H9 (cell line): Measurements from ENCODE around the gene COMMD4. TPM values are rescaled to one million over a fixed set of nuclear protein-coding genes. Genes with fewer than 3 reads are reported as not detected.

Experiments
- DNase-seq: peaks from one replicate; pipeline ENCODE4 v3.0.0-alpha.2; 2017
- H2AFZ ChIP-seq: one replicate; pipeline ENCODE4 v1.6.1; 2013; ENCODE audit warnings: mild to moderate bottlenecking, low read length, control low read depth, moderate library complexity
- H2AK5ac ChIP-seq: 2 replicates; pipeline ENCODE4 v1.6.1; 2013; ENCODE audit warnings: low read length, control low read depth, mixed read lengths; ENCODE audit not compliant: insufficient read length
- H2BK120ac ChIP-seq: one replicate; pipeline ENCODE4 v1.6.1; 2013; ENCODE audit warnings: low read depth, mild to moderate bottlenecking, low read length, control low read depth, inconsistent platforms; ENCODE audit not compliant: poor library complexity, severe bottlenecking
- H2BK12ac ChIP-seq: 2 replicates; pipeline ENCODE4 v1.6.1; 2013; ENCODE audit warnings: low read length, control low read depth, mixed read lengths, low read depth; ENCODE audit not compliant: insufficient read length
- H2BK15ac ChIP-seq: 2 replicates; pipeline ENCODE4 v1.6.1; 2013; ENCODE audit warnings: low read depth, low read length, control low read depth
- H2BK20ac ChIP-seq: one replicate; pipeline ENCODE4 v1.6.1; 2013; ENCODE audit warnings: low read depth, mild to moderate bottlenecking, low read length, control low read depth, inconsistent platforms; ENCODE audit not compliant: poor library complexity, severe bottlenecking
- H2BK5ac ChIP-seq: 2 replicates; pipeline ENCODE4 v1.6.1; 2013; ENCODE audit warnings: low read length, control low read depth, mixed read lengths; ENCODE audit not compliant: insufficient read length
- H3K14ac ChIP-seq: 2 replicates; pipeline ENCODE4 v1.6.1; 2013; ENCODE audit warnings: low read length, control low read depth; ENCODE audit not compliant: insufficient read depth
- H3K18ac ChIP-seq: 2 replicates; pipeline ENCODE4 v1.6.1; 2013; ENCODE audit warnings: low read depth, mild to moderate bottlenecking, mixed read lengths, low read length, control low read depth; ENCODE audit not compliant: insufficient read length
- H3K23ac ChIP-seq: 2 replicates; pipeline ENCODE4 v1.6.1; 2013; ENCODE audit warnings: low read length, control low read depth, mixed read lengths, low read depth; ENCODE audit not compliant: insufficient read length
- H3K23me2 ChIP-seq: 2 replicates; pipeline ENCODE4 v1.6.1; 2013; ENCODE audit warnings: low read depth, mild to moderate bottlenecking, mixed read lengths, low read length, control low read depth; ENCODE audit not compliant: insufficient read length, poor library complexity, severe bottlenecking
- H3K27ac ChIP-seq: 2 replicates; pipeline ENCODE4 v1.5.1; 2013; ENCODE audit warnings: low read length, control low read depth, mixed read lengths, low read depth; ENCODE audit not compliant: insufficient read length
- H3K27me3 ChIP-seq: 2 replicates; pipeline ENCODE4 v1.6.1; 2013; ENCODE audit warnings: low read length, control low read depth, inconsistent platforms; ENCODE audit not compliant: insufficient read depth
- H3K4ac ChIP-seq: 2 replicates; pipeline ENCODE4 v1.6.1; 2013; ENCODE audit warnings: low read depth, mild to moderate bottlenecking, control low read depth, inconsistent platforms, low read length, moderate library complexity
- H3K4me1 ChIP-seq: 2 replicates; pipeline ENCODE4 v1.6.1; 2013; ENCODE audit warnings: low read length, control low read depth, inconsistent platforms; ENCODE audit not compliant: insufficient read depth
- H3K4me2 ChIP-seq: 2 replicates; pipeline ENCODE4 v1.6.1; 2013; ENCODE audit warnings: low read length, control low read depth, mixed read lengths; ENCODE audit not compliant: insufficient read length, insufficient read depth
- H3K56ac ChIP-seq: 2 replicates; pipeline ENCODE4 v1.6.1; 2013; ENCODE audit warnings: low read depth, mild to moderate bottlenecking, mixed read lengths, low read length, control low read depth; ENCODE audit not compliant: insufficient read length
- H3K79me1 ChIP-seq: 2 replicates; pipeline ENCODE4 v1.6.1; 2013; ENCODE audit warnings: low read depth, mild to moderate bottlenecking, moderate library complexity, low read length, control low read depth, inconsistent platforms; ENCODE audit not compliant: insufficient read depth, poor library complexity, severe bottlenecking
- H3K79me2 ChIP-seq: 2 replicates; pipeline ENCODE4 v1.6.1; 2013; ENCODE audit warnings: low read length, control low read depth, inconsistent platforms; ENCODE audit not compliant: insufficient read depth
- H3K9ac ChIP-seq: 2 replicates; pipeline ENCODE4 v1.6.1; 2013; ENCODE audit warnings: low read length, control low read depth, mixed read lengths; ENCODE audit not compliant: insufficient read length; ENCODE audit errors: extremely low read depth
- H3K9me3 ChIP-seq: one replicate; pipeline ENCODE4 v1.6.1; 2013; ENCODE audit warnings: low read depth, low read length, inconsistent platforms; ENCODE audit not compliant: control insufficient read depth
- H3T11ph ChIP-seq: one replicate; pipeline ENCODE4 v1.6.1; 2013; ENCODE audit warnings: mild to moderate bottlenecking, low read length, control low read depth, inconsistent platforms
- H4K20me1 ChIP-seq: one replicate; pipeline ENCODE4 v1.6.1; 2013; ENCODE audit not compliant: control insufficient read depth, insufficient read length, insufficient read depth
- H4K5ac ChIP-seq: 2 replicates; pipeline ENCODE4 v1.6.1; 2013; ENCODE audit warnings: low read depth, mild to moderate bottlenecking, mixed read lengths, low read length, control low read depth; ENCODE audit not compliant: insufficient read length
- H4K8ac ChIP-seq: replicated peaks from 2 replicates; pipeline ENCODE4 v1.6.1; 2013; ENCODE audit warnings: low read length, control low read depth, mixed read lengths, low read depth; ENCODE audit not compliant: insufficient read length
- H4K91ac ChIP-seq: 2 replicates; pipeline ENCODE4 v1.6.1; 2013; ENCODE audit warnings: low read depth, mild to moderate bottlenecking, moderate library complexity, mixed read lengths, low read length, control low read depth; ENCODE audit not compliant: insufficient read length
- H3K27ac Mint-ChIP-seq, 3 experiments: 2 replicates in 2 of 3; 3 replicates in 1 of 3; pipeline ENCODE4 v1.8.0; 2020 to 2021; ENCODE audit warnings: mixed read lengths in 3 of 3, mild to moderate bottlenecking in 1 of 3, moderate library complexity in 1 of 3
- H3K27me3 Mint-ChIP-seq: 2 replicates; pipeline ENCODE4 v1.8.0; 2021; ENCODE audit warnings: low read depth, mild to moderate bottlenecking, moderate library complexity, mixed read lengths
- H3K36me3 Mint-ChIP-seq, 3 experiments: 2 replicates in 2 of 3; 3 replicates in 1 of 3; pipeline ENCODE4 v1.8.0; 2020 to 2021; ENCODE audit warnings: low read depth in 3 of 3, mixed read lengths in 3 of 3; ENCODE audit not compliant: insufficient read depth in 1 of 3
- H3K4me1 Mint-ChIP-seq, 2 experiments: 2 replicates each; pipeline ENCODE4 v1.8.0; 2020; ENCODE audit warnings: mixed read lengths in 2 of 2
- H3K4me3 Mint-ChIP-seq, 2 experiments: 2 replicates in 1 of 2; 3 replicates in 1 of 2; pipeline ENCODE4 v1.8.0; 2020 to 2021; ENCODE audit warnings: mild to moderate bottlenecking in 2 of 2, mixed read lengths in 2 of 2, moderate library complexity in 1 of 2
- H3K9me3 Mint-ChIP-seq, 2 experiments: 2 replicates in 1 of 2; 3 replicates in 1 of 2; pipeline ENCODE4 v1.8.0; 2020; ENCODE audit warnings: mild to moderate bottlenecking in 2 of 2, mixed read lengths in 2 of 2, moderate library complexity in 1 of 2
- CTCF ChIP-seq: fragments of 200-600 bp; sonication (generic); conservative IDR thresholded peaks from 3 replicates; pipeline ENCODE4 v1.8.0; 2021; ENCODE audit warnings: antibody characterized with exemption, mild to moderate bottlenecking
- WGBS: extraction: QIAGEN DNeasy Blood & Tissue Kit; methylation state at CpG from one replicate; pipeline ENCODE4 v1.1.7; 2013; ENCODE audit warnings: missing lambda C conversion rate, low lambda C conversion rate, mixed read lengths; ENCODE audit not compliant: insufficient read length; ENCODE audit errors: extremely low coverage; 5-methylcytosine and 5-hydroxymethylcytosine counted together
- total RNA-seq: library from RNA; stranded (reverse); gene quantifications from 2 replicates; pipeline ENCODE4 v1.2.1, GENCODE V29; 2021

COMMD4 gene
- total RNA-seq, 1 experiment from 2014 or later, result 146 TPM

DNA sequence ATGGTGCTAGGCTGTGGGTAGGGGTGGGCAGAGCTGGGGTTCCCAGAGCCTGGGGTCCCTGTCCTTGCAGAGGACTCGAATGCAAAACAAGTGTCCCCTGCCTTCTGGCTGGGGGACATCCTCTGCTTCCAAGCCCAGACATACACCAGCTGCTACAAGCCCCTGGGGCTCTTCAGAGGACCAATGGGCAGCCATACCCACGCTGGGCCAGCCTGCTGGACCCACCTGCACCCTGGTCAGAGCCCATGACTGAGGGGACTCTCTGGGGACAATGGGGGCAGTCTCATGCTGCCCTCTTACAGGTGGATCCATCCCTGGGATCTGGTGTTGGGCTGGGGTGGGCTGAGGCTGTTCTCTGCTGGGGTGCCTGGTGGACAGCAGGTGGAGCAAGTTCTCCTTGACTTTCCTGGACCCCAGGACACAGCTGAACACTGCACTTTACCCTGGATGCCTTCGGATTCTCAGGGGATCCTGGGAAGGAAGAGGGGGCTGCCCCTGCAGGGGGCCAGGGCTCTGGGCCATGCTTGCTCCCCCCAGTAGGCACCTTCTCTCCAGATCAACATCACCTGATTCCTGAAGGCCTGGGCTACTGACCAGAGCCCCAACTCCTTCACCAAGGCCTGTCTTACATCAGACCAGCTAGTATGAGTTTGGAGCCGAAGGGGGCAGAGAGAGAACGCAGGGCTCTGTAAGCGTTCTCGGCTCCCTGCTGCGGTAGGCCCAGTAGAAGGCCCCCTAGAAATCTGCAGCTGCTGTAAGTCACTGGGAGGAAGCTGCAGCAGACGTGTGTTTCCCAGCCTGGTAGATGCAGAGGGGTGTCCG is 7.2 kb upstream of the COMMD4 start:
- no peak overlapping the region for H2AK5ac ChIP-seq
- H3T11ph ChIP-seq, result no peak overlapping the region
- Mint-ChIP-seq H3K27me3 (peaks cover 6% of the 10 kb centered on the region), H3K36me3 (no peaks in the 10 kb centered on the region), H3K4me1 (no peaks in the 10 kb centered on the region), H3K4me3 (no peak overlapping the region), H3K27ac (no peak overlapping the region), H3K9me3 (no peaks in the 10 kb centered on the region)
- H2BK5ac ChIP-seq, result no peak overlapping the region
- no peaks in the 10 kb centered on the region for H3K23me2 ChIP-seq
- H3K9ac ChIP-seq, result no peak overlapping the region
- no peak overlapping the region for H4K5ac ChIP-seq
- H2BK15ac ChIP-seq, result no peak overlapping the region
- no peak overlapping the region for H3K56ac ChIP-seq
- H3K18ac ChIP-seq, result no peak overlapping the region
- no peak overlapping the region for H4K91ac ChIP-seq
- TF ChIP-seq CTCF, result no peak
- no peaks in the 10 kb centered on the region for H4K20me1 ChIP-seq
- no peak for DNase-seq
- no peaks in the 10 kb centered on the region for H3K79me2 ChIP-seq
- no peak overlapping the region for H2BK12ac ChIP-seq
- H2AFZ ChIP-seq, result no peak overlapping the region
- H3K79me1 ChIP-seq, result no peaks in the 10 kb centered on the region
- no peaks in the 10 kb centered on the region for H3K27me3 ChIP-seq
- no peaks in the 10 kb centered on the region for H3K4me1 ChIP-seq
- no peak overlapping the region for H3K4ac ChIP-seq
- H4K8ac ChIP-seq, result no peak overlapping the region
- H3K27ac ChIP-seq, result no peak overlapping the region
- no peak overlapping the region for H3K4me2 ChIP-seq
- H2BK20ac ChIP-seq, result no peak overlapping the region
- no peak overlapping the region for H3K23ac ChIP-seq
- WGBS, result no CpG with 5 or more reads among the region's 10 CpGs
- no peak overlapping the region for H3K14ac ChIP-seq
- no peaks in the 10 kb centered on the region for H3K9me3 ChIP-seq
- H2BK120ac ChIP-seq, result no peak overlapping the region
